HG03139 (cell line): ENCODE data around the gene NPR1.
"Not testable (repeated sequence)": the region's sequence is repeated elsewhere in the genome, so short reads cannot be mapped to it uniquely, and the experiment has no call there.

Experiments used
- ATAC-seq: cut with Tn5 transposase; IDR thresholded peaks from one replicate; pipeline ENCODE4 v1.9.1; 2021; ENCODE audit not compliant: unreplicated experiment

Gene NPR1

DNA sequence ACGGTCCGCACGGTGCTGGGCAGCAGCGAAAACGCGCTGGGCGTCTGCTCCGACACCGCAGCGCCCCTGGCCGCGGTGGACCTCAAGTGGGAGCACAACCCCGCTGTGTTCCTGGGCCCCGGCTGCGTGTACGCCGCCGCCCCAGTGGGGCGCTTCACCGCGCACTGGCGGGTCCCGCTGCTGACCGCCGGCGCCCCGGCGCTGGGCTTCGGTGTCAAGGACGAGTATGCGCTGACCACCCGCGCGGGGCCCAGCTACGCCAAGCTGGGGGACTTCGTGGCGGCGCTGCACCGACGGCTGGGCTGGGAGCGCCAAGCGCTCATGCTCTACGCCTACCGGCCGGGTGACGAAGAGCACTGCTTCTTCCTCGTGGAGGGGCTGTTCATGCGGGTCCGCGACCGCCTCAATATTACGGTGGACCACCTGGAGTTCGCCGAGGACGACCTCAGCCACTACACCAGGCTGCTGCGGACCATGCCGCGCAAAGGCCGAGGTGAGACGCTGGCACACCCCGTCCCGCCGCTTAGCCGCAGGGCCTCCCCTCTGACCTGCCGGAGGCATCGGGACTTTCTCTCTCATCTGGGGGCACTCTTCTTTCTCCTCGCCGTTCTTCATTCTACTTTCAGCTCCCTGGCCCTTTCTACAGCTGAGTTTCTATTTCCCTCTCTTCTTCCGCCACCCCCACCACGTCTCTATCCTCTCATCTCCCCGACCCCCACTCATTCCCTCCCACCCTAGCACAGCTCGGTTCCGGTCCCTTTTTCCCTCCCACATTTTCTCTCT, 1.0 kb downstream of the NPR1 start:
- no peak for ATAC-seq

DNA sequence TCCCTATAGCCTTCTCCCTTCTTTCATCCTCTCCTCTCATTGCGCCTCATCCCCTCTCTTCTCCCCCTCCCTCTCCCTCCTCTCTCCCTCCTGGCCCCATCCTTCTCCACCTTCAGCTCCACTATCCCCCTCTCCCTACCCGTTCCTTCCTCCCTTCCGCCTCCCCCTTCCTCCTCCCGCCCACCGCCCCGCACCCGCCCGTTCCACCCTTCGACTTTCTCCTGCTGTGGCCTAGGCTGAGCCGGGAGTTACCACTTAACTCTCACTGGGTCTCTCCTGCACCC, 1.6 kb downstream of the NPR1 start:
- no peak for ATAC-seq

DNA sequence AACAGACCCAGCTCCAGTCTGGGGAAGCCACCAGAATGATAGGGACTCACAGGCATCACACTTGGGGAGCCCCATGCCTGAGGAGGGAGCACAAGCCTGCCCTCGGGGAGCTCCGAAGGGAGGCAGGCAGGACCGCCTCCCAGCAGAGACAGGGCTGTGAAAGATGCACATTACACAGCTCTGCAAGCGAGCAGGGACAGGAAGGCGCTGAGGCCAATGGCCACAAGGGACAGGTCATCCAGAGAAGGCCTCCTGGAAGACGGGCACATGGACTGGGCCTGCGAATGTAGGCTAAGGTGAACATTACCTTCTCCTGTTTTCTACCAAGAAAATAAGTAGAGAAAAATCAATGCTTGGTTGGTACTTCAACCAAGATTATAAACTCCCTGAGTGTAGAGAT, 4.2 kb downstream of the NPR1 start:
- no peak for ATAC-seq

DNA sequence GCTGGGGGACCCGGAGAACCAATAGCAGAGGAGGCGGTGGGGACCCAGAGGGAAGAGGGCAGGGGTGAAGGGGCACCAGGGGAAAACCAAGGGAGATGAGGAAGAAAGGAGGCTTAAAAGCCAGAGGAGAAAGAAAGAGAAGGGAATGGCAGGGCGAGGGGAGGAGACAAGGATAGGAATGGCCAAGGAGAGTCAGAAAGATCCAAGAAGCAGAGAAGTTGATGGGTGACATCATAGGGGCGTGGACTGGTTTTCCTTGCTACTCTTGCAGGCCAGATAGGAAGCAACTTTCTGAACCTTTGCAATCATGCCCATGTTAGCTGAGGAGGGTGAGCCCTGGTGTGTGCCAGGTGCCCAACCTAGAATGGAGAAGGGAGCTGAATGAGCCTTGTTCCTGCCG, 5.4 kb downstream of the NPR1 start:
- no peak for ATAC-seq

DNA sequence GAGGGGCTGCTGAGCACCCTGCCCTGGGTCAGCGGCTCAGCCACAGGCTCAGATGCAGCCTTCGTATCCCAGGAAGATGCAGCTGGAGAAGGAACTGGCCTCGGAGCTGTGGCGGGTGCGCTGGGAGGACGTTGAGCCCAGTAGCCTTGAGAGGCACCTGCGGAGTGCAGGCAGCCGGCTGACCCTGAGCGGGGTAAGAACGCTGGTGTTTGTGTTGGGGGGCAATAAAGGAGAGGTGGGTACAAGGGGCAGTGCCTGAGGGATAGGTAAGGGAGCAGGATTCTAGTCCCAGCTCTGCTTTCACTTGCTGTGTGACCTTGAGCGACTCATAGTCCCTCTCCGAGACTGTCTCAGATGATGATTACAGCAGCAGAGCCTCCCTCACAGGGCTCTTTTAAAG, 6.4 kb downstream of the NPR1 start:
- ATAC-seq: no peak

DNA sequence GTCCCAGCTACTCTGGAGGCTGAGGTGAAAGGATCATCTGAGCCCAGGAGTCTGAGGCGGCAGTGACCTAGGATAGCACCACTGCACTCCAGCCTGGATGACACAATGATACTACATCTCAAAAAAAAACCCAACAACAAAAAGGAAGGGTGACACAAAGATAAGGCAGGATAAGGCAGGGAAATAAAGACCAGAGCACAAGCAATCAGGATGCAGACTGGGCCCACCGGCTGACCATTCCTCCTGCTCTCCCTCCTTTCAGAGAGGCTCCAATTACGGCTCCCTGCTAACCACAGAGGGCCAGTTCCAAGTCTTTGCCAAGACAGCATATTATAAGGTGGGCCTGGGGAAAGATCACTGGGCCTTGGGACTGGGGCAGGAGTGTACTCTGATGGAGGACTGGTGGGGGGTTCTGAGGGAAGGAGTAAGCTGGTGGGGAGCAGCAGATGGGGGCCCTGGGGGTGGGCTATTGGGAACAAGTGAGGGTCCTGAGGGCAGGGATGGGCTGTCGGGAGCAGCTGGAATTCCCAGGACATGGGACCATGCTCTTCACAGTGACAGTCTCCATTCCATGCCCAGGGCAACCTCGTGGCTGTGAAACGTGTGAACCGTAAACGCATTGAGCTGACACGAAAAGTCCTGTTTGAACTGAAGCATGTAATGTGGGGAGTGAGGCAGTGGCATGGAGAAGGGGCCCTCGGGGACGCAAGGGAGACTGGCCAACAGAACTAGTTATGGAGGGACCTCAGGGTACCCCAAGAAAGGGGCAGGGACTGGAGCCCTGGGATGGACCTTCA, 7.3 kb downstream of the NPR1 start:
- no peak for ATAC-seq

DNA sequence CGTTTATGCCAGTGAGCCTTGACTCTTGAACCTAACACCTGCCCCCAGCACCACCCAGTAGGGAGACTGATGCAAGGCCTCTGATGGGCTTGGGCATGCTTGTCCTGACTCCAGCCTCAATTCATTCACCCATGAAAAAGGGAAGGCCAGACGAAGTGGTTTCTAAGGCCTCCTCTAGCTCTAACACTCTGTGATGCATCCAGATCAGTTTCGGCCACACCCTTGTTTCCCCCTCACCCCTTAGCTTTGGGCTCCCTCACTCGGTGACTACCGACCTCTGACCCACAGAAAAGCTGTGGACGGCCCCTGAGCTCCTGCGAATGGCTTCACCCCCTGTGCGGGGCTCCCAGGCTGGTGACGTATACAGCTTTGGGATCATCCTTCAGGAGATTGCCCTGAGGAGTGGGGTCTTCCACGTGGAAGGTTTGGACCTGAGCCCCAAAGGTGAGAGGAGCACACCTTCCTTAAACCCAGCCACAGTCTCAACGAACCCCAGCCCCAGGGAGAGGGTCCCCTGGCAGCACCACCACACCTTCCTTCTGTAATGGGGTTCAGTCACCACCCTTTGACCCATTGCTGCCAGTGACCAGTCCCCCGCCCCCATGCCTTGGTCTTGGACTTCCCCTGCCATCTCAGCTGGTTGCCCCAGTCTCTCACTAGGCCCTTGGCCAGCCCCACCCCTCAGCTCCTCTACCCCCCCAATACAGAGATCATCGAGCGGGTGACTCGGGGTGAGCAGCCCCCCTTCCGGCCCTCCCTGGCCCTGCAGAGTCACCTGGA, 9.0 kb downstream of the NPR1 start:
- no peak for ATAC-seq

DNA sequence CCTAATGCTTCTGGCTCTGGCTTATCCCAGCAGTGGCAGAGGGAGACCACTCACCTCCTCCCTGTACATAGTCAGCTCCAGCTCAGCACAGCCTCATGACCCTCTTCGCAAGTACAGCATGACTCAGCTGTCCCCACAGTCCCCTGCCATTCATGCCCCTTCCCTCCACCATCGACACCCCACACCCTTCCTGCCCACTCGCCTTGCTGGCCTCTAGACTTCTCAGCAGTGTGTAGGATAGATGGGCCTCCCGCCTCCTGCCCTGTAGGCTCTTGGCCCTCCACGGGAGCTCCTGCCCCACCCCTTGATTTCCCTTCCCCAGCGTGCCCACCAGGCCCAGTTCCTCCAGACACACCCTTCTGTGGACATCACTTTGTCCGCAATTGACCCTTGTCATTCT, 9.8 kb downstream of the NPR1 start:
- ATAC-seq: no peak

DNA sequence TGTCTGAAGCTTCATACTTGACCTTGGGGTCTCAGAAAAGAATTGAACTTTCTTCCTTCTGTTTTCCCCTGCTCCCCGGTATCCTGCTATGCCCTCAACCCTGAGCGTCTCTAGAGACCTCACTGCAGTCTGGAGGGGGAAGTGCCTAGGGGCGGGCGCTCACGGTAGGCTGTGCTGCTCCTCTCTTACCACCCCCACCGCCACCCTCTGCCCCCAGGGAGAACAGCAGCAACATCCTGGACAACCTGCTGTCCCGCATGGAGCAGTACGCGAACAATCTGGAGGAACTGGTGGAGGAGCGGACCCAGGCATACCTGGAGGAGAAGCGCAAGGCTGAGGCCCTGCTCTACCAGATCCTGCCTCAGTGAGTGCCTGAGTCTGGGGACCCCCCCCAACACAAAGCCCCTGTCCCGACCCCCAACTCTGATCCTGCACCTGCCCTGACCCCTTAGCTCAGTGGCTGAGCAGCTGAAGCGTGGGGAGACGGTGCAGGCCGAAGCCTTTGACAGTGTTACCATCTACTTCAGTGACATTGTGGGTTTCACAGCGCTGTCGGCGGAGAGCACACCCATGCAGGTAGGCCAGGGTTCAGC, 10.3 kb downstream of the NPR1 start:
- ATAC-seq: no peak

DNA sequence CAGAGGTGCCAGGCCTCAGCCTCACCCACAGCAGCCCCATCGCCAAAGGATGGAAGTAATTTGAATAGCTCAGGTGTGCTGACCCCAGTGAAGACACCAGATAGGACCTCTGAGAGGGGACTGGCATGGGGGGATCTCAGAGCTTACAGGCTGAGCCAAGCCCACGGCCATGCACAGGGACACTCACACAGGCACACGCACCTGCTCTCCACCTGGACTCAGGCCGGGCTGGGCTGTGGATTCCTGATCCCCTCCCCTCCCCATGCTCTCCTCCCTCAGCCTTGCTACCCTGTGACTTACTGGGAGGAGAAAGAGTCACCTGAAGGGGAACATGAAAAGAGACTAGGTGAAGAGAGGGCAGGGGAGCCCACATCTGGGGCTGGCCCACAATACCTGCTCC, 15.0 kb downstream of the NPR1 start:
- ATAC-seq: no peak

DNA sequence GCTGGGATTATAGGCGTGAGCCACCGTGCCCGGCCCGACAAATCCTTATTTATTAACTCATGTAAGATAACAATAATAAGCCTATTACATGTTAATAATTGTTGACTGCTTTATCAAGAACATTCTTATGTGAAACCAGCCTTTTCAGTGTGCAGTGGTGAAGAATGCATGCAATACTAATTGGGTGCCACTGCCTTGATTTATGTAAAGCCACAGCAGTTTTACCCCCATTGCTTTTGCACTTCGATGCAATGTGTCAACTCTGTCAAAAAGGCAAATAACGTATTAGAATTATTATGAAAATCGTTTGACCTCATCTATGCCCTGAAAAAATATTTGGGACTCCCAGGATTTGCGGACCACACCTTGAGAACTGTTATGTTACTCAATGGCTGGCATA, 18.3 kb downstream of the NPR1 start:
- ATAC-seq: no peak

DNA sequence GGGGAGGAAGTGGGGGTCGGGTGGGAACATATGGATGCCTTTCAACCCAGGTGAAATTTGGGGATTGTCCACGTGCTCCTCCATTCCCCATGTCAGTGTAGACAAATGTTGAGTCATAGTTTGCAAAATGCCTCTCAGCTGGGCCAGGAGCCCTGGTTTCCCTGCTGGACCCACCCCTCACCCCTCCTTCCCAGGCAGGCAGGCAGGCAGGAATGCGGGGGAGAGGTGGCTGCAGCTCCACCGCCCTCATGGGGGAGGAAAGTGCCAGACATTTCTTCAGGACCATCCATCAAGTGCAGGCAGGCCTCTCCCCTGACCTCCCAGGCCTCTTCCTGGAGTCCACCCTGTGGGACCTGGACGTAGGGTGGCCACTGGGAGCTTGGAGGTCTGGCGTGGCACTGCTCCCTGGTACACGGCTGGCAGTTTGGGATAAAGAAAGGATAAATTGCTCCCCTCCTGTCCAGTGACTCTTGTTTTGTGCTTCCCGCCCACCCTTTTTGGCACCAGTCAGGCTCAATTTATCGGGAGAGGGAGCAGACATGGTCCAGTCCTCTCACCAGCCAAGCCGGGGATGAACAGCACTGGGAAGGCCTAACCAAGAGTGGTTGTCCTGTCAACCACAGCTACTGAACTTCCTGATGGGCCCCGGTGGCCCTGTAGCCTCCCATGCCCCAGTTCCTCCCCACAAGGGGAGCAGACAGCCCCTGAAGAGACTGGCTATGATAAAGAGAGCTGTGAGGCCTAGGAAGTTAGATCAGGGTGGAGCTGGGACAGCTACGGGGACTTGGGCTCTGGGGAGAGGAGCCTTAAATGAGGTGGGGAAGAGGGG, 18.9 kb downstream of the NPR1 start:
- ATAC-seq: no peak

DNA sequence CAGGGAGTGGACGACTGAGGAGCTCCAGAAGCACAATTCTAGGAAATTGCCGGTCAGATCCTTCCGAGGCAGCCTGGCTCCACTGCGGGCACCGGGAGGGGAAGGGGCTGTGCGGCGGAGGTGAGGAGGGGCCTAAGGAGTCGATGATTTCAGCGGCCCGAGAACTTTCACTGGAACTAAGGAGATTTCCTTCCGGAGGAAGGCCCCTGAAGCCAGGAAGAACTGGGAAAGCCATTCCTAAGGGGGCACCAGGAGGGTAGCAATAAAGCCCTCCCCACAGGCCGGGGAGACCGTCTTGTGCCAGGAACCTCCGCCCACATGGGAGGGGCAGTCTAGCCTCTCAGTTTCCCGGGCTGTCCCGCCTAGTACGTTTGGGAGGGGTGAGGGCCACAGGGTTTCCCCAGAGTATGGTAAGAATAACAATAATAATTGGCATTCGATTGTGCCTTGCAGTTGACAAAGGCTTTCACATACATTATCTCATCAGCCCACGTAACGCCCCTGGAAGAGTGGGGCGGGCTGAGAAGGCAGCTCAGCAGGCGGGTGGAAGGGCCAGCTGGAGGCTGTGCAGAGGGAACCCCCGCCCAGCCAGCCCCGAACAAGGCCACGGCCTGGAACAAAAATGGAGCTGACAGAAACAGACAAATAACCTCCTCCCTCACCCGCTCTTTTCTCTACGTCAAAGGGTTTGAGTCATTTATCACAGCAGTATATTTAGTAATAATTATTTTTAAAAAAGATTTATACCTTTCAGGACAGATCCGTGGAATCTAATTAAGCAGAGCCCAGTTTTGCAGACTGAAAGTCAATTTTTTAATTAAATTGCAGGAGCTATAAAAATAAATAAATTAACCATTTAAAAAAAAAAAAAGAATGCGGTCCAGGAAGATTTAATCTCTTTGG, 19.8 kb downstream of the NPR1 start:
- no peak for ATAC-seq

DNA sequence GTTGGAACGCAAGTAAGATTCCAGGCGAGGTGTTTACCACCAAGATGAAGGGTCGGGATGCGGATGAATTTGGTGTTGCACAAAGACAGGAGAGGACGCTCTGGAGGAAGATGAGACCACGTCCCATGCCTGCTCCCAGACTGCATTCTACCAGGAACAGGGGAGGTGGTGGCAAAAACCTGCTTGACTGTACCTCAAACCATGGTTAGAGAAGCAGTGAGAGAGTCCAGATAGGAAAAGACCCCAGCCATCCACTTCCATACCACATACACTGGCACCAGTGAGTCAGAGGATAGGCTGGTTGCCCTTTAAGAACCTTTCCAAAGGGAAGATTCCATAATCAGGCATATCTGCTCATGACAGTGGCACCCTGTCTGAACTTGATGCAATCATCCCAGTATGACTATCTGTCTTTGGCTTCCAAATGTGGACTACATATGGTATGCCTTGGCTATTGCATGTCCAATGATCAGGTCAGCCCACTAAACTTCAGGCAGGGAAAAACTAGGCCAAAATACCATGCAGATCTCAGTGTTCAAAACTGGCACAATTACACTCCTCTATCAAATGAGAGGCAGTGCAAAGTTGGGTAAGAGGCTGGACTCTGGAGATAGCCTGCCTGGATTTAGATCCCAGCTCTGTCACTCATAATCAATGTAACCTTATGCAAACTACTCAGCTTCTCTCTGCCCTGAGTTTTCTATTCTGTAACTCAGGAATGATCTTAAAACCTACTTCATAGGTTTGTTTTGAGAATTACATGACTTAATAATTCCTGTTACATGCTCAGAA, 20.6 kb downstream of the NPR1 start:
- ATAC-seq: no peak

DNA sequence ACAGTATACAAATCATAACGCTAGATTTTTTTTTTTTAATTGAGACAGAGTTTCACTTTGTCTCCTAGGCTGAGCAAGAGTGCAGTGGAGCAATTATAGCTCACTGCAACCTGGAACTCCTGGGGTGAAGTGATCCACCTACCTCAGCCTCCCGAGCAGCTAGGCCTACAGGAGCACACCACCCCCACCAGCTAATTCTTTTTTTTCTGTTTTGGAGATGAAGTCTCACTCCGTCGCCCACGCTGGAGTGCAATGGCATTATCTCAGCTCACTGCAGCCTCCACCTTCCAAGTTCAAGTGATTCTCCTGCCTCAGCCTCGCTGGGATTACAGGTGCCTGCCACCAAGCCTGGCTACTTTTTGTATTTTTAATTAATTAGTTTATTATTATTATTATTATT, 21.3 kb downstream of the NPR1 start:
- no peak for ATAC-seq

DNA sequence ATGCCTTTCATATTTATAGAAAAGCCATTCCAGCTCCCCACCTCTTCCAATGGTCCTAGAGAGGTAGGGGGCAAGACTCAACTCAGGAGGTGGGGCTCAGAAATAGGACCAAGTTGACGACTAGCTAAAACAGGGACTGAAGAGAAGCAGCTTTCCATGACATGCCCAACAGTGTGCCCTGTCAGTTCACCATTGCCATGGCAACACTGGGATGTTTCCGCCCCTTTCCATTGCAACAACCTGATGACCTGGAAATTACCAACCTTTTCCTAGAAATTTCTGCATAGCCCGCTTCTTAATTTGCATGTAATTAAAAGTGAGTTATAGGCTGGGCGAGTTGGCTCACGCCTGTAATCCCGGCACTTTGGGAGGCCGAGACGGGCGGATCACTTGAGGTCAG, 27.0 kb downstream of the NPR1 start:
- ATAC-seq: no peak

DNA sequence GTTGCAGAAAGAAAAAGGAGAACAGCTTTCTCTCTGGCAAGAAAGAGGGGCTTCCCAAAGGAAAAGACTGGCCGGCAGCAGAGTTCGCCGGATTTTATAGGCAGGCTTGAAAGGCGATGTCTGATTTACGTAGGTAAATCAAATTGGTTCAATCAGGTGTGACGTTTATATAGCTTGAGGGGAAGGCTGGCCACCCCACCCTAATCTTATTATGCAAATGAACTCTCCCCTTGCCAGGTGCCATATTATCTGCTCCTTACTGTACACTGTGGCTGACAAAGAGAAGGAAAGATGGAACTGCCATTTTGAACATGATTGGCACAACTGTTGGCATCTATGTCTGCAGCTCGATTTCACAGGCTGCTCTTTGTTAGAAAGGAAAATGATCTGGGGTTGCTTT, 32.5 kb downstream of the NPR1 start:
- ATAC-seq: no peak

DNA sequence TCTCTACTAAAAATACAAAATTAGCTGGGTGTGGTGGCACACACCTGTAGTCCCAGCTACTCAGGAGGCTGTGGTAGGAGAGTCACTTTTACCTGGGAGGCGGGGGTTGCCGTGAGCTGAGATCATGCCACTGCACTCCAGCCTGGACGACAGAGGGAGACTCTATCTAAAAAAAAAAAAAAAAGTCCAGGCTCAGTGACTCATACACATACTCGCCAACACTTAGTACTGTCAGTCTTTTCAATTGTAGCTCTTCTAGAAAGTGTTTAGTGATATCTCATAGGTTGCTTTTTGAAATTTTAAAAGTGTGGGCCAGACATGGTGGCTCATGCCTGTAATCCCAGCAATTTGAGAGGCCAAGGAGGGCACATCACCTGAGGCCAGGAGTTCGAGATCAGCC, 37.7 kb downstream of the NPR1 start:
- ATAC-seq: not testable (repeated sequence)

DNA sequence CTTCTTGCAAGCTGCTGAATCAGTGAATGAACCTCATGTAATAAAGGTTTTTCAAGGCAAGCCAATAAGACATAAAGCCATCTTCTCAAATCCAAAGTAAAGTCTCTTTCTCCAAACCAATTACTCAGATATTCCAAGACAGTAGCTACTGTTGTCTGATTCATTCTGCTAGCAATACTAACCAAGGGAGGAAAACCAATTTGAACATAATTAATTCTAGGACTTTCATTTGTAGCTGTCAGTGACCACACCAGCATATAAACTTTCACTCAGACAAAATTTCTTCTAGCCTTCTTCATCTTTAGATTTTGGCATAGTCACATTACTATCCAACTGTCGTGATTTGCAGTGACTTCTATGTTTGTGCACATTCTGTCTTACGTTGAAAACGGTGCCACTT, 38.8 kb downstream of the NPR1 start:
- no peak for ATAC-seq
